HG03571 (cell line): ENCODE data around the gene IRF1.
"Not testable (repeated sequence)": the region's sequence is repeated elsewhere in the genome, so short reads cannot be mapped to it uniquely, and the experiment has no call there.

Experiments
- ATAC-seq: cut with Tn5 transposase; IDR thresholded peaks from one replicate; pipeline ENCODE4 v1.9.1; 2021; ENCODE audit not compliant: unreplicated experiment

IRF1 gene

DNA sequence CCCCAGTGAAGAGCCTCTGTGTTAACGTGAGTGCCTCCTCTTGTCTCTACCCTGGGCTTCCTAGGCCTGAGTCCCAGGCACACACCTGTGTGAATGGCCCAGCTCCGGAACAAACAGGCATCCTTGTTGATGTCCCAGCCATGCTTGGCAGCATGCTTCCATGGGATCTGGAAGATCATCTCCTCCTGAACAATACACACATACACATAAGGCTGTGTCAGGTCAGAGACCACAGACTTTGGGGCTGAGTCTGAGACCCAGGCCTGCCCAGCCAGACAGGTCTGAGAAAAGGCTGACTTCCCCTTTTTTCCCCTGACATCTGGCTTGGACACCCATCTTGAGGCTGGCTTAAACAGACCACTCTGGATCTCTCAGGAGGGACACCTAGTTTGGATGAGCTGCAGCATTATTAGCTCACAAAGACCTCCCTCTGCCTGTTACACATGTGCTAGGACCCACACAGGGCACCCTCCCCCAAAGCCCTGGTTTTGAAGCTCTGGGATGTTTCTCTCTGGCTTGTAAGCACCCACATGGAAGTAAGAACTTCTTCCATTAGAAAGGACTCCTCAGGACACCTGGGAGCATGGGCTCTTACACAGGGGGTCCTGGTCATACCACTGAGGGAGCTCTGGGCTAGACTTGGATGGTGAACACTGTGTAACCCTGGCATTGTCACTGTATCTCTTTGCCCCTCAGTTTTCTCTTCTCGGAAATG lies 2.6 kb downstream of the IRF1 start:
- no peak for ATAC-seq

DNA sequence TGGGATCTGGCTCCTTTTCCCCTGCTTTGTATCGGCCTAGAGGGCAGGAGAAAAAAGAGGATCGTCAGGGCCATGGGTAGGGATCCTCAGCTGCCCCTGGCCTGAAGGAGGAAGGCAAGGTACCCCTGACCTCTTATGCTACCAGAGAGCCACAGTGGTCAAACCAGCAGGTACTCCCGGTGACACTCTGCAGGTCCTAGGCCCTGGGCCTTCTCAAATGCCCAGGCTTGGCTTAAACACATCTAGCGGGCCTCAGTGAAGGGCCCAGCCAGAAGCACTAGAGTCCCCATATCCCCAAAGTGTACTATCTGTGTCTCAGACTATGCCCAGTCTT lies 3.5 kb downstream of the IRF1 start:
- no peak for ATAC-seq

DNA sequence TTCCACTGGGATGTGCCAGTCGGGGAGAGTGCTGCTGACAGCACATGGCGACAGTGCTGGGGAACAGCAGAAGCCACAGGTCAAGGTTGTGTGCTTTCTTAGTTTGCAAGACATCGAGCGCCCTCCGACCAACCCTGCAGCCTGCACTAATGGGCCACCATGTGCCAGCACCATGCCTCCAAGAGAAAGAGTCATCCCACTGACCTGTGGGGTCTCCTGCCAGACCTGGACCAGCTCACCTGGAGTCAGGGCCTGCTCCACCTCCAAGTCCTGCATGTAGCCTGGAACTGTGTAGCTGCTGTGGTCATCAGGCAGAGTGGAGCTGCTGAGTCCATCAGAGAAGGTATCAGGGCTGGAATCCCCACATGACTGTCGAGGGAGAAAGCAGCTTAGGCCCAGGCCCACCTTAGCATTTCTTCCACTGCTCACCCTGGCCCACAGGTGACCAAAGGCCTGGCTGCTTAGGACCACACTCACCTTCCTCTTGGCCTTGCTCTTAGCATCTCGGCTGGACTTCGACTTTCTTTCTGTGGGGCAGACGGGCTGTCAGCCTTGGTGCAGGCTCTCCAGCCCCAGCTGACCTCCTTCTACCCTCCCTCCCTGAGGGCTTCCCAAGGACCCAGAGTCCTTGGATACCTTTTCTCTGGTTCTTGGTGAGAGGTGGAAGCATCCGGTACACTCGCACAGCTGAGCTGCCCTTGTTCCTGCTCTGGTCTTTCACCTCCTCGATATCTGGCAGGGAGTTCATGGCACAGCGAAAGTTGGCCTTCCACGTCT lies 4.1 kb downstream of the IRF1 start:
- no peak for ATAC-seq

DNA sequence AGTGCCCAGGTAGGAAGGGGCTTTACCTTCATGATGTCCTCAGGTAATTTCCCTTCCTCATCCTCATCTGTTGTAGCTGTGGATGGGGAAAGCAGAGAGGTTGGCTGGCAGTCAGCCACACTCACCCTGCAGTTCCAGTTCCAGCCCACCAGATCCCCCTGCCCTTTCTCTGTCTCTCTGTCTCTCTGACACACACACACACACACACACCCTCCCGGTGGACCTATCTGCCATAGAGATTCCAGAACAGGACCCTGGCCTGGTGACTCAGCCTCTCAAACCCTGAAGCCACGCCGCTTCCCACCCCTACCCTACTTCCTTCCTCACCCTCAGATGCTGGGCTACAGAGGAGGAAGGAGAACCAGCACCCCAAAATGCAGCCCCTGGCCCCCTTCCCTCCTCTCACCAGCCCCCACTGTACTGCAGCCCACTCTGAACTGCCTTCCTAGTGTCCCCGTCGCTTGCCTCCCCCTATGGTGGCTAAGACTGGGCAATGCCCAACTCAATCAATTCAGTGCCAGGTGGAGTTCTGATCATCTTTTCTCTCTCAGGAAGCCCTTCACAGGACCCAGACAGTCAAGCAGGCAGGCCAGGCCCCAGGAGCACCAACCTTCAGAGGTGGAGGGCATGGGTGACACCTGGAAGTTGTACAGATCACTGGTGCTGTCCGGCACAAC lies 4.8 kb downstream of the IRF1 start:
- no peak for ATAC-seq

DNA sequence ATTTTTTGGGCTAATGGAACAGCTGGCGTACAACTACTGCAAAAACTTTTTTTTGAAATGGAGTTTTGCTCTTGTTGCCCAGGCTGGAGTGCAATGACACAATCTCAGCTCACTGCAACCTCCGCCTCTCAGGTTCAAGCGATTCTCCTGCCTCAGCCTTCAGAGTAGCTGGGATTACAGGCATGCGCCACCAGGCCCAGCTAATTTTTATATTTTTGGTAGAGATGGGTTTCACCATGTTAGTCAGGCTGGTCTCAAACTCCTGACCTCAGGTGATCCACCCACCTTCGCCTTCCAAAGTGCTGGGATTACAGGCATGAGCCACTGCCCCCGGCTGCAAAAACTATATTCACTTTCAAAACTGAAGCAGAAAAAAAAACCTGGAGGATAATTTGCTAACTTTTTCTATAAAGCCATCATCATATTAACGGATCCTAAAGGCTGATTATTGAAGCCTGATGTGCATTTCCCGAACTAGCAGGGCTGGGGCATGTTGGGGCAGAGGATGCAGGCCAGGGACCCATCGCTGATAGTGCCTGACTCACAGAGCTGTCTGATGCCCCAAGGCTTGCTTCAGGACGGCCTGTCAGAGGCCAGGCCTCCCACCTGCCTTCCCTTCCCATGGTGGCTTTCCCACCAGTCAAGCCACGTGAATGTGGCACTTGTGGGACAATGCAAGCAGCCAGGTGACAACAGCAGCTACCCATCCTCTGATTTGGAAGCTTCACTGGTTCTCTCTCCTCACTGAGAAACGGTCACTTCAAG lies 5.5 kb downstream of the IRF1 start:
- ATAC-seq: not testable (repeated sequence)

DNA sequence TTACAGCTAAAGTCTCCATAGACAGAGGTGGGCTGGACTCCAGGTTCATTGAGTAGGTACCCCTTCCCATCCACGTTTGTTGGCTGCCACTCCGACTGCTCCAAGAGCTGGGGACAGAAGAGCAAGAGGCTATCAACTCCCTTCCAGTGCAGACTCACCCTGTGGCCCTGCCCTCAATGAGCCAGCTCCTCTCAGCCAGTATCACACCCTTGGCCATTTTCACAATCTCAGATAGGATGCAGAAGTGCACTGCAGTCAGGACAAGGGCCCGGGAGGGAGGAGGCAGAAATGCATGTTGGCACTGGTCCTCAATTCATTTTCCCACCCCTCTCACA lies 6.2 kb downstream of the IRF1 start:
- no peak for ATAC-seq

DNA sequence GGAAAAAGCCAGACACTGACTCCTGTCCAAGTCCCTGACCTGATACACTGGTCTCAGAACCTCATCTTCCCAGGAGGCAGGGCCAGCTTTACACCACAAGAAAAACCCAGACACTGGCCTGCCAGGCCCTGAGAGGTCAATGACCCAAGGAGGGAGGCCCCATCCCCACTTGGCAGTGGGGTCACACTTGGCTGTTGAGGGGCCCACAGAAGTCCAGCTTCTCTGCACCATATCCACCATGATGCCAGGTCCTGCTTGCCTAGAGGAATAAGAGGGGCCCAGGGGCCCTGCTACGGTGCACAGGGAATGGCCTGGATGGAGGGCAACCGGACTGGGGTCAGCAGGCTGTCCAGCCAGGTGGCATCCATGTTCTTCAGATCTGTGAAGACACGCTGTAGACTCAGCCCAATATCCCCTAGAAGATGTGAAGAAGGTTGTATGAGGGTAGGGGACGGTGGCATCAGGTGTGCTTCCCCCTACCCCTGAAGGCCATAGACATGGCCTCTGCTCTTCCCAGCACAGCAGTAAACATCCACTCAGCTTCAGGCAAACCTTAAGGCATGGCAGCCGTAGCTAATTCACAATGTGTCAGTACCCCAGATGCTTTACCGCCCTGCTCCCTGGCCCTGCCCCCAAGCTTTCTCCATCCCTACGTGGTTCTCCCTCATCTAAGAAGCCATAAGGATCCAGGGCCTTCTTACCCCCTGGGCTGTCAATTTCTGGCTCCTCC lies 6.7 kb downstream of the IRF1 start:
- no peak for ATAC-seq

DNA sequence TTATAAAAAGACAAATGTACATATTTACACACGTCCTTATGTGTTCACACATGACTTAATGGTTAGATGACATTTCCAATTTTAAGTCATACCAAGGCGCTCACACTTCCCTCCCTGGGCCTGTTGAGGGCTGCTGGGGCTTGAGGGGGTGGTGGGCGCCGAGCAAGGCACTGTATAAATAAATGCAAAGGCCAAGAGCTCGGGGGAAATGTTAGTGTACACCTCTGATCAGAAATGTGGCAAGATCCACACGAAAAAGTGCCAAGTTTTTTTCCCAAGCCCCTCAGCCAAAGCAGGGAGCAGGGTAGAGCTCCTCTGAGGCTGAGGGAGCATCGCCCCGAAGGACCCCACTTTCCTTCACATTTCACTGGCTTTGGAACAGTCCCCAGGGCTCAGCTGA lies 7.5 kb downstream of the IRF1 start:
- ATAC-seq: no peak

DNA sequence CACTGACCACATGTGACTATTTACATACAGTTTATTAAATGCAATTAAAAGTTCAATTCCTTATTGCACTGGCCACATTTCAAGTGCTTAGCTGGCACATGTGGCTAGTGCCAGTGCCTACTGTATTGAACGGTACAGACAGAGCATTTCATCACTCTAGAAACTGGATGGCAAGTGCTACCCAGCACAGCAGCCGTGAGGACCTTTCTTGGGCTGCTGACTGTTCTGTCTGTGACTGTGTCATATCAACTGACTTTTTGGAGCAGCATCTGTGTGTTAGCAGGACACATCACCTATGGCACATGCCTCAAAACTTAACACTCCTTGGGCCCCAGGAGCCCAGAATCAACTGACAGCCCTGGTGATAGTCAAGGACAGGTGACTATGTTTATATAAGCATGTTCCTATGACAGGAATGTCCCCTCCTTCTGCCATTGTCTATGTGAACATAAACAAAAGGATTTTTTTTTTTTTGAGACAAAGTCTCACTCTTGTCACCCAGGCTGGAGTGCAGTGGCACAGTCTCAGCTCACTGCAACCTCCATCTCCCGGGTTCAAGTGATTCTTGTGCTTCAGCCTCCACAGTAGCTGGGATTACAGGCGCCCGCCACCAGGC lies 8.9 kb downstream of the IRF1 start:
- ATAC-seq: no peak

DNA sequence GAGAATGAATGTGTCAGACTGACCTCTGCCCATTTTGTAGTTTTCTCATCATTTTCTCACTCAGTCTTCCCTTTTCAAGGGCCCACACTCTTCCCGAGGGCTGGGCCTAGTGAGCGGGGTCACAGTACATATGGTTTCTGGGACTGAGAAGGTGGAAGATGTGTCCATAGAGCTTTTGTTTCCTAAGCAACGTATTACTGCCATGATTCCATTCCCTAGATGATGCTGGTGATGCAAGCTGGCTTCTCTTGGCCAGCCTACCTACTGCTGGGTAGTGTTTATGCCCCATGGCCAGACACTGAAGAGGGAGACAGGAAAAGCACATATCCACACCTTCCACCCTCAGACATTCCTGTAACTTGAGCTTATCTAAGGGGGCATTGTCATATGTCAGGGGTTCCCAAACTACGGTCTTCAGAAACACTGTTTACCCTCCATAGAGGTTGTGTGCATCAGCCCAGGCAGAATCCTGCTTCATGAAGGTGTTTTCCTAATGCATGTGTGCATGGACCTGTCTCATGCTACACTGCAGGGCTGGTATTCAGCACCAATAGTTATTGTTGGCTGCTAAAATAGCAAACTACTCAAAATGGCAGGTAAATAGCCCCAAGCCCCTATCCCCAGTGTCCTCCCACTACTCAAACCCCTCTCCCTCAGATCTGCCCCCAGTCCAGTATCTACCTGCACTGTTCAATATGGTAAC lies 9.5 kb downstream of the IRF1 start:
- ATAC-seq: no peak

DNA sequence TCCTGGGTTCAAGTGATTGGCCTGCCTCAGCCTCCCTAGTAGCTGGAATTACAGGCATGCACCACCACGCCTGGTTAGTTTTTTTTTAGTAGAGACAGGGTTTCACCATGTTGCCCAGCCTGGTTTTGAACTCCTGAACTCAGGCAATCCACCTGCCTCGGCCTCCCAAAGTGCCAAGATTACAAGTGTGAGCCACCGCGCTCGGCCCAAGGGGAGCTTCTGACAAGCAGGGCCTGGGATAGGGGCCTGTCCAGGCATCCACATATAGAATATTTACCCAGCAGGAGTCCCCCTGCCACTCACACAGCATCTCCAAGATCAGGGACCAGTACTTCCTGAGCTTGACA lies 10.1 kb downstream of the IRF1 start:
- no peak for ATAC-seq

DNA sequence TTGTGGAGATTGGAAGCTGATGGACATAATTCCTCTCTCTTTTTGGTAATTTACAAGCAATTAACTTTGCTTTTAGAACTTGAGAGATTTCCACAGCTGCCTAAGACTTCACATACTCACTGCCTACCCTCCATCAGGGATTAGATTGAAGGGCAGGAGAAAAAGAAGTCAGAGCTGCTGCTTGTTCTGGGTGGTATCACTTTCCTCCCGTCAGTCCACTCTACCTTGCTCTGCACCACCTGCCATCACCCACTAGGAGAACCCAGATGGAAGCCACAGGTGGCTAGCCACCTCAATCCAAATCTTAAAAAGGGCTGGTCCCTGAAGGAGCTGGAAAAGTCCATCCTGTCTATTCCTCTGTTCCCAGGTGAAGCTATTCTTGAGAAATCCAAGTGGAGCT lies 10.5 kb downstream of the IRF1 start:
- no peak for ATAC-seq

DNA sequence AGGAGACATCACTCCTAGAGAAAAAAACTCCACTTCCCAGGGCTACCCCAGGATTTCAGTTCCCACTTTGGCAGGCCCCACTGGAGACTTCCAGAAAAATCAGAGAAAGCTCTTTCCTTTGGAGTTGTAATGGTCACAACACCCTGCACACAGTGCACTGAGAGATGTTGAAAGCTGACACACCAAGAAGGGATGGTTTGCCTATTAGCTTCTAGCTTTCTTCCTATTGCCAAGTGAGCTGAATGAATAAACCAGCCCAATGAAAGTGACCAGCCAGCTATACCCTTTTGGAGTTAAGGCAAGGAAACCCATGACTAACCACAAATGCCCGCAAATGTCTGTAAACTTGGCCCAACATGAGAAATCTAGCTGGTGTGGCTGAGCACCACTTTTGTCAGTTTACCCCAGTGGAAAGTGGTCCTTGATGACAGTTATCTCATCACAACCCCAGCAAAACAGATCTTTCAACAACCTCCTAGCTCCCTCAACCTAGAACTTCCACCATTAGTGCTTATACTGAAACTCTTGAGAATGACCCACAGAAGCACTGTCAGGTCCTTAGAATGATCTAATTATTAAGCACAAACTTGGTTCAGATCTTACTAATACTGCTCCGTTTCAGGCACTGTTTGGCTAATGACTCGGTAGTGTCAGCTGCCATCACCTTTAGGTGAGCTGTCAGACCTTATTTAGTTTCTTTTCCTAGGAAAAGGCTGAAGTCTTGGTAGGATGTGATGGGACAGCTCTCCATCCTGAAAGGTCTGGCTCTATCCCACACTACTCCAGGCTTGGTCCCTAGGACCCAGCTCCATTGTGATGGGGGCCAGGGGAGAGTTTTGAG lies 11.2 kb downstream of the IRF1 start:
- peak; percentile 51 for ATAC-seq

DNA sequence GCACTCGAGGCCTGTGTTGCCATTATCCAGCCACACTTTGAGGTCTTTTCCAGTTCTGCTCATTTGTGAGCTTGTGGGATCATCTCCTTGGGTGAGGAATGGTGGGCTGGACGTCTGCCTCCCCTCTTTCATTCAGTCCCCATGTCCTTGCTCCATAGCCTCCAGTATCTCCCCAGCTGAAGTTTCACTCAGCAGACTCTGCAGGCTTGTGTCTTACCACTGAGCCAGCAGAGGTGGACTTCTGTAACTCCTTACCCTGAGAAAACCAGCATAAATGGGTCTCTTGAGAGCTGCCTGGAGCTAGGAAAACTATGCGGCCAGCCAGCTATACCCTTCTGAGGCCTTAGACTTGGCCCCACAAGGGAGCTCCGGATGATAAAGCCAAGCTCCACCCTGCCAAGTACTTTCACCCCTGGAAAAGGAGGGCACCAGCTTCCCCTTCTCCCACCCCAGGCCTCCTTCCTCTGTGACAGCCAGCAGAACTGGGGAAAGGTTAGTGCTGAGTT lies 12.2 kb downstream of the IRF1 start:
- ATAC-seq: no peak

DNA sequence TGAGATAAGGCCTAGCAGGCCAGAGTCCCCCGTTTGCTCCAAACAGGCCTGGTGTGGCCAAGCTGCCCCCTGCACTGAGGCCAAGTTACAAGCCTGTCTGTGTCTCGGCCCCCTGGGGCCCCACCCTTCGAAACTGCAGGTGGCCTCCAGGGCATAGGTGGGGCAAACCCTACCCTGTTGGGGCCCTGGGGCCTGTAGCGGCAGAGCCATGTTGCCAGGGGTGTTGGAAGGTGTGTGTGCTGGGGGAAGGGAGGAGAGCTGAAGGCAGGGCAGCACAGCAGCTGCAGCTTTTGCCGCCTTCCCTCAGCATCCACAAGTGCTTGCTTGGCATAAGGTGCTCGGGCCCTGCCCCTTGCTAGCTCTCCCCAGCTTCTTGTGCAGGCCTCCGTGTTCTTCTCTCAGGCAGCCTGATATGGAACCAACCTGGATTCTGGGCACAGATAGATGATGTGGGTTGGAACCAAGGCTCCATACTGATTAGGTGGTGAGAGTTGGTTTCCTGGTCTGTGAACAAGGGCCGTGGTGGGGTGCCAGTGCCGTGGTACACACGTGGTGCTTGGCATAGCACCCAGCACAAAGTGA lies 12.7 kb downstream of the IRF1 start:
- ATAC-seq: no peak

DNA sequence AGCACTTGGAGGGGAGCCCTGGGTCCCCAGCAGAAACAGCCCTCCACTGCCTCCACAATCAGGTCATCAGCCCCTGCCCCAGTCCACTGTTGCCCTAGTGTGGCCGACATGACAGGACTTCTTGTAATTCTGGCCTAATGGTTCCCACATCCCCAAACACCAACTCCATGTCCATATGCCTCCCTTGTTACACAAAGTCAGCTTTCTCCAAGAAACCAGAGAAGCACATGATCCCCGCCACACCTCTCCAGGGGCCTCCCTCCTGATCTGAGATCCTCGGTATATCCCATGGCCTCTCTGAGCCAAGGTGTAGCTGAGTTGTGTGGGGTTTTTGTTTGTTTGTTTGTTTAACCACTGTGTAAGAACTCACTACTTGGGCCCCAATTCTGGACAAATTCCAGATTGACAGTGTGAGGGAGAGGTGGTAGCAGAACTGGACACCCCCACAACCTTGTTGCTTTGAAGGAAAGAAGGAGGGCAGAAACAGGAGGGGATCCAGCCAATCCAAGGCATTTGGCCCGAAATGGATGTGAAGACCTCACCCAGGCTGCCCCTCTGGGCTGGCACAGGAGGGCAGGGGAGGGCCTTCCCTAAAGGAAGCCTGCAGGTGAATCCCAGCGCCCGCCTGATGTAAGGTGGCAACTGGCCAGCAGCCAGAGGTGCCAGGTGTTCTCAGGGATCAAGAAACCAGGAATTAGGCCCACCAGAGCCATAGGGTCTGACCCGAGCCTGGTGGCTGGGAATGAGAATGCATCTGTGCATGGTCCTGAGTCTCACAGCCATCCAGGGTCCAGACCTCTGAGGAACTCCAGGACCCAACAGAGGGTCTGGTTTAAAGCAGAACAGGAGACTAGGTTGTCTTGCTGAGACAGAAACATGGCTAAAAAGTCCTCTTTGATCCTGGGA lies 13.4 kb downstream of the IRF1 start:
- no peak for ATAC-seq
